Naive thymus-derived CD8-positive, alpha-beta T cell (primary cell): ENCODE data around the gene NCAPG2. TPM values are rescaled to one million over a fixed set of nuclear protein-coding genes. Genes with fewer than 3 reads are reported as not detected.

Experiments
- ATAC-seq, 2 donors: fragments of 150-1000 bp; cut with Tn5 transposase in 1 of 2; sonication (Bioruptor Pico), chemical (Tn5 transposase) in 1 of 2; 1 replicate in 1 of 2; 2 replicates in 1 of 2; pipeline ENCODE4 v1.10.0; 2021; ENCODE audit warnings: mild to moderate bottlenecking in 2 of 2, moderate library complexity in 2 of 2
- POLR2A ChIA-PET: fragments of 350-600 bp; sonication (Branson Sonifier 250); formaldehyde crosslinking; loops from one replicate; lab custom pipeline; 2021; ENCODE audit warnings: antibody characterized with exemption; lab: Charles Lee
- DNase-seq, 10 donors: peaks; one replicate each; pipeline versions ENCODE4 v3.0.0 to v3.0.0-alpha.2; 2020 to 2022
- H3K27ac Mint-ChIP-seq, 10 donors: one replicate each; pipeline ENCODE4 v1.8.0; 2020 to 2022; ENCODE audit warnings: mild to moderate bottlenecking in 10 of 10, mixed read lengths in 10 of 10, moderate library complexity in 4 of 10, inconsistent platforms in 1 of 10
- H3K27me3 Mint-ChIP-seq, 5 donors: one replicate each; pipeline ENCODE4 v1.8.0; 2021 to 2022; ENCODE audit warnings: mixed read lengths in 5 of 5
- H3K36me3 Mint-ChIP-seq, 3 donors: one replicate each; pipeline ENCODE4 v1.8.0; 2020 to 2022; ENCODE audit warnings: mixed read lengths in 3 of 3, mild to moderate bottlenecking in 2 of 3, inconsistent platforms in 1 of 3
- H3K4me1 Mint-ChIP-seq, 4 donors: one replicate each; pipeline ENCODE4 v1.8.0; 2021 to 2022; ENCODE audit warnings: mixed read lengths in 4 of 4
- H3K4me3 Mint-ChIP-seq, 10 donors: one replicate each; pipeline ENCODE4 v1.8.0; 2020 to 2022; ENCODE audit warnings: mild to moderate bottlenecking in 10 of 10, mixed read lengths in 10 of 10, moderate library complexity in 6 of 10, inconsistent platforms in 1 of 10
- H3K9me3 Mint-ChIP-seq, 9 donors: one replicate each; pipeline ENCODE4 v1.8.0; 2020 to 2022; ENCODE audit warnings: mixed read lengths in 9 of 9, mild to moderate bottlenecking in 3 of 9, inconsistent platforms in 1 of 9, moderate library complexity in 1 of 9
- microRNA-seq: library from miRNA; unstranded; fragments of <30 nt; microRNA quantifications from one replicate; pipeline ENCODE4 v1.2.0, GENCODE V29; 2022; ENCODE audit warnings: borderline microRNAs expressed
- polyA plus RNA-seq, 3 donors: library from polyadenylated mRNA; unstranded; fragments of 300-500 nt; fragmentation: Illumina TruSeq; gene quantifications; one replicate each; pipeline ENCODE4 v1.2.3, GENCODE V29; 2021
- total RNA-seq, 8 experiments: library from RNA in 2 of 8; stranded (reverse) in 2 of 8; gene quantifications; one replicate each; pipeline ENCODE4 v1.2.3 and lab custom pipeline; 2021 to 2026

The NCAPG2 gene
- total and polyA plus RNA-seq, 5 experiments from 2014 or later = 2.4 to 7.7 (median 3.7) TPM

DNA sequence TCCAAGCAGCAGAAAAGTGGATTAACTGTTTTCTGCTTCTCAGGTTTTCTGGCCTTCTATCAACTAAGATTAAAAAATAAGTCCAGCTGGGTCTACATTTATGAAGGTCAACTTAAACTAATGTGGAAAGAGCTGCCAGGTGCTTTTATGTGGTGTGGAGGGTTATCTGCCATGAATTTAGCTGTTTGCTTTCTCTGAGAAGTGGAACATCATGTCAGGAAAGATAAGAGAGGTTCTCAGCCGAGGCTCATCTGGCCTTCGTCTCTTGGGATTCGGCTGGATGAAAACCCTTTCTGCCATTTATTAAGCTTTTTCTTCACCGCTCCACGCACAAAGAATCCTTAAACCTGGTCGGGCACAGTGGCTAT, 122.5 kb downstream of the NCAPG2 start:
- peak overlapping the region in 1 of 10 donors; percentile 13 for H3K27ac Mint-ChIP-seq
- peaks cover 0 to 37% (median 15%) of the 10 kb centered on the region in 9 donors for H3K9me3 Mint-ChIP-seq
- H3K27me3 Mint-ChIP-seq = peaks cover 35 to 57% (median 41%) of the 10 kb centered on the region in 5 donors
- no peak overlapping the region for H3K4me3 Mint-ChIP-seq
- POLR2A ChIA-PET = no interaction called here
- H3K36me3 Mint-ChIP-seq = peaks cover 3 to 25% (median 7%) of the 10 kb centered on the region in 3 donors
- H3K4me1 Mint-ChIP-seq = peaks cover 6 to 13% (median 9%) of the 10 kb centered on the region in 4 donors
- ATAC-seq (no peak), DNase-seq (no peak)

DNA sequence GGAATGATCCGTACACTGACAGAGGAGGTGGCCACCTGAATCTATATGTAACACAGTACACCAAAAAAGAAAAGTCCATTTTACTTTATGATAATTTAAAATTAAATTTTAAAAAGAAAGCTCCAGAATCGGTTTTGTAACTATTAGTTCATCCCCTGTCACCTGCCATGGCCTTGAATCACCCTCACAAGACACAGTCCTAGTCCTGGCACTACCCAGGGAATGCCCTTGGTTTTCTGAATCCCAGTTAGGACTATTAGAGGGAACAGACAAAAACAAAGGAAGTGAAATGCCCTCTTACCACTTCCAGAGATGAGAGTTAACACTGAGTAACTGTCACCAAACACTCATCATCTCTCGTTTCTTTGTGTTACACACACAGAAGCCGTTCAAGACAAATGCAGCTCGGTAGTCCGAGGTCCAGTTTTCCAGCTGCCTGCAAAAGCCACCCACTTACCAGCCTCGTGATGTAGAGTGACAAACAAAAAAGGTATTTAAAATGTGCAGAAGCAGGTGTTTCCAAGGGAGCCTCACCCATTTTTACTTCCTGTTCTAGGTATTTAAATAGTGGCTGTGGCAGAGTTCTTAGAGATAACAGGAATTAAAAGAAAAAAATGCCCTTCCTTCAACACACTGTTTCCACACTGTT, 123.0 kb downstream of the NCAPG2 start:
- Mint-ChIP-seq H3K36me3 (peaks cover 3 to 25% (median 7%) of the 10 kb centered on the region in 3 donors), H3K27ac (no peak overlapping the region), H3K4me1 (peaks cover 6 to 13% (median 9%) of the 10 kb centered on the region in 4 donors), H3K4me3 (no peak overlapping the region), H3K9me3 (peaks cover 0 to 37% (median 15%) of the 10 kb centered on the region in 9 donors), H3K27me3 (peaks cover 35 to 57% (median 41%) of the 10 kb centered on the region in 5 donors)
- POLR2A ChIA-PET = no interaction called here
- no peak for ATAC-seq
- no peak for DNase-seq

Small RNA genes within 50 kb of the gene (microRNA-seq; reads per million reads assigned to microRNA genes)
- not detected for gene MIR5707

Other genes with a start within 250 kb of the NCAPG2 start
- gene PTPRN2, start 117.0 kb downstream of the NCAPG2 start, total RNA-seq = under 1 TPM; 0.78 to 0.99 TPM
- gene PTPRN2, start 117.0 kb downstream of the NCAPG2 start, polyA plus RNA-seq = 1 to 10 TPM in 2 of 3 donors, under 1 TPM in 1; 0.69 to 1.5 (median 1.4) TPM
- gene ESYT2, start 124.7 kb upstream of the NCAPG2 start, total RNA-seq = 100 to 1,000 TPM; 101 to 105 TPM
- gene ESYT2, start 124.7 kb upstream of the NCAPG2 start, polyA plus RNA-seq = 10 to 100 TPM; 58.6 to 93.3 (median 79.8) TPM
- gene DYNC2I1, start 151.8 kb upstream of the NCAPG2 start, total RNA-seq = 10 to 100 TPM; 16.3 to 19.0 TPM
- 10 to 100 TPM; 14.1 to 22.1 (median 19.8) TPM for gene DYNC2I1, start 151.8 kb upstream of the NCAPG2 start, polyA plus RNA-seq